Heart left ventricle (tissue), 13 donors: ENCODE data around the gene SRP68.

Experiments used
- POLR2A ChIP-seq, 2 donors: fragments of 450-650 bp; IDR thresholded peaks; one replicate each; pipeline ENCODE4 v1.6.1; 2017; ENCODE audit warnings: antibody characterized with exemption in 2 of 2, mild to moderate bottlenecking in 2 of 2, moderate library complexity in 2 of 2
- TF ChIP-seq, protein P1 (sequence below), 12 donors: fragments of 200-600 bp; sonication (generic) in 4 of 12; IDR thresholded peaks; one replicate each; pipeline versions ENCODE4 v1.5.0 to v1.8.0; 2018 to 2022; ENCODE audit warnings: antibody characterized with exemption in 12 of 12, mild to moderate bottlenecking in 5 of 12
- donor health status: ischemic (EF 13 %, LVEDD 7.1; RV severe dilation, severe dysfunction).
- donor health status: DM: no; HTN: yes; CAD: no.
- donor health status: DM: no; HTN: no; CAD: no.
- donor health status: ischemic (EF 25% LVEDD 6.9; RV normal size, moderate dysfunction).
- donor health status: ischemic (EF 25% LVEDD 5.7; RV mildly dilated, moderate dysfunction).
- donor health status: ischemic (EF 35%, LVEDD 5.7; RV mildly dilated, moderate dysfunction).
- donor health status: nonischemic (EF 11% LVEDD 7.7; RV severe dilation, severe dysfunction).
- donor health status: DM: yes; HTN: yes; CAD: no.
- donor health status: PGD.
- donor health status: ischemic (EF 29% LVEDD 5.4; RV normal size, mild dysfunction).
- donor health status: nonischemic (EF 23%, LVEDD 6.1; RV moderate dilation, normal function).

DNA sequence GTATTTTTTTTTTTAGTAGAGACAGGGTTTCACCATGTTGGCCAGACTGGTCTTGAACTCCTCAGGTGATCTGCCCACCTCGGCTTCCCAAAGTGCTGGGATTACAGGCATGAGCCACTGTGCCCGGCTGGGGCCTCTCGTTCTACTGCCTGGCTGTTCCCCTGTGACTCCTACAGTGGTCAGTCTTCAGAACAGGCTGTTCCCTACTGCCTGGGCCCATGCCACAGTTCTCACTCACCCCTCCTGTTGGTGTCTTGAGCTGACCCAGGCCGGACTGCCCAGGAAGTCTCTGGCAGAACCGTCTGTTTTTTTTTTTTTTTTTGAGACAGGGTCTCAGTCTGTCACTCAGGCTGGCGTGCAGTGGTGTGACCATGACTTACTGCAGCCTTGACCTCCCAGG is 68.4 kb downstream of the SRP68 start:
- TF ChIP-seq, protein P1, sequence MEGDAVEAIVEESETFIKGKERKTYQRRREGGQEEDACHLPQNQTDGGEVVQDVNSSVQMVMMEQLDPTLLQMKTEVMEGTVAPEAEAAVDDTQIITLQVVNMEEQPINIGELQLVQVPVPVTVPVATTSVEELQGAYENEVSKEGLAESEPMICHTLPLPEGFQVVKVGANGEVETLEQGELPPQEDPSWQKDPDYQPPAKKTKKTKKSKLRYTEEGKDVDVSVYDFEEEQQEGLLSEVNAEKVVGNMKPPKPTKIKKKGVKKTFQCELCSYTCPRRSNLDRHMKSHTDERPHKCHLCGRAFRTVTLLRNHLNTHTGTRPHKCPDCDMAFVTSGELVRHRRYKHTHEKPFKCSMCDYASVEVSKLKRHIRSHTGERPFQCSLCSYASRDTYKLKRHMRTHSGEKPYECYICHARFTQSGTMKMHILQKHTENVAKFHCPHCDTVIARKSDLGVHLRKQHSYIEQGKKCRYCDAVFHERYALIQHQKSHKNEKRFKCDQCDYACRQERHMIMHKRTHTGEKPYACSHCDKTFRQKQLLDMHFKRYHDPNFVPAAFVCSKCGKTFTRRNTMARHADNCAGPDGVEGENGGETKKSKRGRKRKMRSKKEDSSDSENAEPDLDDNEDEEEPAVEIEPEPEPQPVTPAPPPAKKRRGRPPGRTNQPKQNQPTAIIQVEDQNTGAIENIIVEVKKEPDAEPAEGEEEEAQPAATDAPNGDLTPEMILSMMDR (IDR thresholded peaks at IDR 0.05) = no peak
- no peak for TF ChIP-seq POLR2A (IDR thresholded peaks at IDR 0.05)
